Measurements from ENCODE around the gene ASIC4. TPM values are rescaled to one million over a fixed set of nuclear protein-coding genes. Genes with fewer than 3 reads are reported as not detected.

Gene ASIC4
- total RNA-seq, 1 experiment from 2014 or later, result 0.11 TPM

DNA sequence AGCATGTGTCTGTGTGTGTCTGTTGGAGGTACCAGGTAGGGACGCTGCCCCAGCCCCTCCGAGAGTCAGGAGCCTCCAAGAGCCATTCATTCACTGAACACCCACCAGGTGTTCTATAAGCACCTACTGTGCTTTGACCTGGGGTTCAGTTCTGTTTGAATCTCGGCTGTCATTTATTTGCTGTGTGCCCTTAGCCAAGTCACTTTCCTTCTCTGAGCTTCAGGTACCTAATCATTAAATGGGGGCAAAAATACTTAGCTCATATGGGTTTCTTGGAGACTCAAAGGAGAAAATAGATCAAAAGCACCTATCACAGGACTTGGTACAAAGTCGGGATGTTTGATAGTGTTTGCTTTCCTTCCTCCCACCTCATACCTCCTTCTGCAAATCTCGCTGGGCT is 13.2 kb downstream of the ASIC4 start:
- no peak for TF ChIP-seq CTCF (conservative IDR thresholded peaks at IDR 0.05; ENCODE audit: low read depth, low read length)
- TF ChIP-seq EZH2 (IDR thresholded peaks at IDR 0.05; ENCODE audit: low read length, unreplicated experiment), result no peak
- no peak for TF ChIP-seq EZH2phosphoT487 (IDR thresholded peaks at IDR 0.05; ENCODE audit: borderline replicate concordance, low read length)
- Histone ChIP-seq H3K27ac (ENCODE audit: low read length) (no peak overlapping the region), H3K27me3 (ENCODE audit: low read length) (peaks cover 10% of the 10 kb centered on the region), H3K79me2 (ENCODE audit: low read length) (no peaks in the 10 kb centered on the region), H2AFZ (ENCODE audit: low read length) (no peak overlapping the region), H3K4me1 (ENCODE audit: insufficient read depth, low read length) (no peaks in the 10 kb centered on the region), H3F3A (ENCODE audit: low read length, unreplicated experiment) (no peaks in the 10 kb centered on the region), H4K20me1 (ENCODE audit: low read length) (no peaks in the 10 kb centered on the region), H3K36me3 (ENCODE audit: low read depth, low read length) (no peaks in the 10 kb centered on the region), H3K9ac (ENCODE audit: low read length) (no peak overlapping the region), H3K4me3 (ENCODE audit: low read length) (no peak overlapping the region), H3K4me2 (ENCODE audit: low read length) (no peak overlapping the region), H3K9me2 (replicated peaks; ENCODE audit: low read length) (no peaks in the 10 kb centered on the region), H3K9me3 (ENCODE audit: low read length) (no peaks in the 10 kb centered on the region)
- CTCF ChIA-PET, result interaction anchor here (0.6 to 1.5 kb wide), 3 partner anchors 16 to 32 kb away, joined by 3 to 7 read pairs (median 4); no protein-coding TSS in a partner anchor
- BruUV-seq (replicated peaks), result no TSS peak
- no peak for ATAC-seq
- no peak for DNase-seq
- intact Hi-C loops (cut with micrococcal nuclease), result no loop called here
- POLR2A ChIA-PET (ENCODE audit: unreplicated experiment), result no interaction called here

GRCh38 chr2:219530048-219530963 is 16.0 kb downstream of the ASIC4 start:
- DNase-seq (peak; percentile 91), ATAC-seq (peak; percentile 91)
- H3K4me1 ChIP-seq (ENCODE audit: insufficient read depth, low read length), result no peaks in the 10 kb centered on the region
- no peak overlapping the region for H3K27ac ChIP-seq (ENCODE audit: low read length)
- H3K79me2 ChIP-seq (ENCODE audit: low read length), result no peaks in the 10 kb centered on the region
- no peaks in the 10 kb centered on the region for H4K20me1 ChIP-seq (ENCODE audit: low read length)
- POLR2A ChIA-PET (ENCODE audit: unreplicated experiment), result interaction anchor here (0.6 kb wide), 1 partner anchor 35 kb away, joined by 3 read pairs; no protein-coding TSS in a partner anchor
- no peak for TF ChIP-seq EZH2 (IDR thresholded peaks at IDR 0.05; ENCODE audit: low read length, unreplicated experiment)
- peak; percentile 96 for TF ChIP-seq CTCF (conservative IDR thresholded peaks at IDR 0.05; ENCODE audit: low read depth, low read length)
- H3K36me3 ChIP-seq (ENCODE audit: low read depth, low read length), result no peaks in the 10 kb centered on the region
- no peak overlapping the region for H3K9ac ChIP-seq (ENCODE audit: low read length)
- peak overlapping the region; percentile 57; the same call in 1 of the 2 replicates for H3K4me3 ChIP-seq (ENCODE audit: low read length)
- H3K4me2 ChIP-seq (ENCODE audit: low read length), result peak overlapping the region; percentile 75
- H3K27me3 ChIP-seq (ENCODE audit: low read length), result peaks cover 10% of the 10 kb centered on the region
- peak overlapping the region; percentile 65 for H2AFZ ChIP-seq (ENCODE audit: low read length)
- no peaks in the 10 kb centered on the region for H3K9me3 ChIP-seq (ENCODE audit: low read length)
- intact Hi-C loops (cut with micrococcal nuclease), result loop anchor here (1.0 kb wide), 4 partner anchors 35 to 127 kb away; no protein-coding TSS in a partner anchor
- no TSS peak for BruUV-seq (replicated peaks)
- CTCF ChIA-PET, result interaction anchor here (0.5 to 2.2 kb wide), 22 partner anchors 8 to 529 kb away, joined by 3 to 47 read pairs (median 5); partner anchors contain the start of genes DNAJB2, DNPEP and GMPPA
- H3K9me2 ChIP-seq (replicated peaks; ENCODE audit: low read length), result no peaks in the 10 kb centered on the region
- no peaks in the 10 kb centered on the region for H3F3A ChIP-seq (ENCODE audit: low read length, unreplicated experiment)

Data from PC-3 (cell line).